GM12878 (cell line): Measurements from ENCODE around the gene ERC1. TPM values are rescaled to one million over a fixed set of nuclear protein-coding genes. Genes with fewer than 3 reads are reported as not detected.

Source experiments
- ATAC-seq: fragments of 200-7000 bp; cut with Tn5 transposase; 3 replicates; pipeline ENCODE4 v1.9.1; 2020; ENCODE audit warnings: mild to moderate bottlenecking, moderate library complexity
- BruUV-seq: library from RNA; stranded (reverse); fragments of 400-500 nt; replicated peaks from 2 replicates; lab custom pipeline; 2021; lab: Mats Ljungman, UMichigan
- CTCF ChIA-PET: fragments of 300-600 bp; sonication (Branson Sonifier 250); formaldehyde crosslinking; extraction: SDS; loops from one replicate; lab custom pipeline; 2021; ENCODE audit warnings: inconsistent platforms; lab: Yijun Ruan, JAX
- POLR2A ChIA-PET: fragments of 350-600 bp; formaldehyde crosslinking; extraction: SDS; loops from one replicate; lab custom pipeline; 2021; ENCODE audit warnings: inconsistent platforms; lab: Charles Lee
- RAD21 ChIA-PET: fragments of 300-600 bp; sonication (Branson Sonifier 250); formaldehyde crosslinking; loops from one replicate; lab custom pipeline; 2023; ENCODE audit warnings: antibody characterized with exemption; ENCODE audit not compliant: unreplicated experiment; lab: Charles Lee
- SMC1A ChIA-PET: fragments of 300-600 bp; sonication (Branson Sonifier 250); formaldehyde crosslinking; loops from one replicate; lab custom pipeline; 2023; ENCODE audit not compliant: unreplicated experiment, uncharacterized antibody; lab: Charles Lee
- DNase-seq: peaks from one replicate; pipeline ENCODE4 v3.0.0-alpha.2; 2011; ENCODE audit warnings: low read depth, low spot score
- FAIRE-seq: peaks from 3 replicates; lab custom pipeline; 2011; peaks lifted over from hg19 to GRCh38; lab: Jason Lieb, UNC
- H2AFZ ChIP-seq: 2 replicates; pipeline ENCODE4 v1.6.0; 2011; ENCODE audit warnings: low read depth, low read length, control low read depth; ENCODE audit not compliant: control insufficient read depth
- H3K27ac ChIP-seq: 2 replicates; pipeline ENCODE4 v1.5.1; 2011; ENCODE audit warnings: control low read depth; ENCODE audit not compliant: control insufficient read depth, insufficient read depth
- H3K27me3 ChIP-seq, 2 experiments: replicated peaks in 1 of 2; 2 replicates each; pipeline versions ENCODE4 v1.6.0 to v1.6.1; 2011; ENCODE audit warnings: low read length in 1 of 2; ENCODE audit not compliant: control insufficient read depth in 2 of 2, insufficient read depth in 2 of 2
- H3K36me3 ChIP-seq, 2 experiments: 2 replicates each; pipeline ENCODE4 v1.5.1; 2011; ENCODE audit warnings: low read length in 1 of 2; ENCODE audit not compliant: control insufficient read depth in 2 of 2, insufficient read depth in 2 of 2
- H3K4me1 ChIP-seq: 2 replicates; pipeline ENCODE4 v1.6.1; 2011; ENCODE audit warnings: mild to moderate bottlenecking, low read length, moderate library complexity, mixed read lengths; ENCODE audit not compliant: control insufficient read depth, insufficient read depth
- H3K4me2 ChIP-seq: 2 replicates; pipeline ENCODE4 v1.6.0; 2011; ENCODE audit warnings: control low read depth; ENCODE audit not compliant: control insufficient read depth, insufficient read depth
- H3K4me3 ChIP-seq: fragments of 200-600 bp; sonication (generic); 2 replicates; pipeline ENCODE4 v1.5.1; 2016
- H3K79me2 ChIP-seq: 2 replicates; pipeline ENCODE4 v1.6.0; 2011; ENCODE audit warnings: low read length; ENCODE audit not compliant: control insufficient read depth, insufficient read depth
- H3K9ac ChIP-seq: 2 replicates; pipeline ENCODE4 v1.8.0; 2011; ENCODE audit warnings: low read length, control low read depth, mixed read lengths; ENCODE audit not compliant: control insufficient read depth, insufficient read depth
- H3K9me3 ChIP-seq: replicated peaks from 3 replicates; pipeline ENCODE4 v1.5.1; 2011; ENCODE audit warnings: mild to moderate bottlenecking, low read length; ENCODE audit not compliant: control insufficient read depth, insufficient read depth
- H4K20me1 ChIP-seq: 2 replicates; pipeline ENCODE4 v1.6.0; 2011; ENCODE audit not compliant: control insufficient read depth, insufficient read depth
- ELK1 ChIP-seq: IDR thresholded peaks from 2 replicates; pipeline ENCODE4 v1.6.1; 2012; ENCODE audit warnings: low read depth, low read length, improper control_type of control experiment
- EP300 ChIP-seq, 2 experiments: fragments of 150-350 bp in 1 of 2; IDR thresholded peaks; 2 replicates each; pipeline ENCODE4 v1.6.1; 2011 to 2012; ENCODE audit warnings: low read depth in 2 of 2, low read length in 2 of 2, borderline replicate concordance in 1 of 2, improper control_type of control experiment in 1 of 2, inconsistent platforms in 1 of 2; ENCODE audit not compliant: control insufficient read depth in 1 of 2
- MEF2B ChIP-seq: fragments of 450-650 bp; IDR thresholded peaks from 2 replicates; pipeline ENCODE4 v1.6.1; 2018; ENCODE audit warnings: mild to moderate bottlenecking, moderate library complexity; ENCODE audit not compliant: partially characterized antibody, poor library complexity, severe bottlenecking
- MTA3 ChIP-seq: IDR thresholded peaks from 2 replicates; pipeline ENCODE4 v1.6.1; 2012; ENCODE audit warnings: low read length, inconsistent platforms, borderline replicate concordance
- SMARCA5 ChIP-seq: fragments of 450-650 bp; IDR thresholded peaks from 2 replicates; pipeline ENCODE4 v1.6.1; 2017; ENCODE audit warnings: mild to moderate bottlenecking
- ZBTB33 ChIP-seq: fragments of 450-650 bp; IDR thresholded peaks from 2 replicates; pipeline ENCODE4 v1.6.1; 2017; ENCODE audit warnings: mild to moderate bottlenecking
- WGBS: methylation state at CpG from one replicate; pipeline ENCODE4 v1.1.6; 2016; ENCODE audit warnings: low lambda C conversion rate; ENCODE audit not compliant: insufficient replicate concordance, insufficient coverage; ENCODE audit errors: missing lambda C conversion rate; 5-methylcytosine and 5-hydroxymethylcytosine counted together
- in situ Hi-C: fragments of 300-500 bp; cut with MboI; formaldehyde crosslinking; loops from 9 replicates; pipeline ENCODE4 v1.14.3; 2018; ENCODE audit warnings: mixed read lengths
- intact Hi-C: fragments of 100-400 bp; cut with micrococcal nuclease; formaldehyde crosslinking; loops from one replicate; pipeline ENCODE4 v1.14.2; 2022; ENCODE audit not compliant: unreplicated experiment
- polyA plus RNA-seq, 11 experiments: library from polyadenylated mRNA; depleted of rRNA in 4 of 11; unstranded in 6 of 11; stranded (reverse) in 5 of 11; fragments of >200 nt; fragmentation: Nextera tagmentation in 4 of 11; fragmentation: Illumina TruSeq in 1 of 11; extraction: Ambion mirVana in 4 of 11; extraction: Trizol in 1 of 11; gene quantifications; 1 replicate in 1 of 11; 2 replicates in 10 of 11; pipeline versions ENCODE4 v1.2.1 to v1.2.3, GENCODE V29; 2011 to 2016; ENCODE audit warnings: inconsistent platforms in 2 of 11, missing spikeins in 2 of 11, low read depth in 1 of 11
- total RNA-seq, 4 experiments: library from RNA; depleted of rRNA in 3 of 4; stranded (reverse); fragments of >200 nt in 3 of 4; fragmentation: Illumina TruSeq in 1 of 4; extraction: Trizol in 1 of 4; gene quantifications; 2 replicates each; pipeline versions ENCODE4 v1.2.1 to v1.2.3, GENCODE V29; 2013 to 2021

ERC1 gene
- total and polyA plus RNA-seq, 10 of the 15 experiments (the other 5 are each of a cell fraction or from before 2014, with no cell fraction given) = 0.75 to 8.0 (median 5.0) TPM

- Histone ChIP-seq H3K4me1 (no peaks in the 10 kb centered on the region), H3K36me3 (no peaks in the 10 kb centered on the region), H2AFZ (no peak overlapping the region), H3K9me3 (no peaks in the 10 kb centered on the region), H3K27me3 (no peaks in the 10 kb centered on the region), H3K9ac (no peak overlapping the region), H4K20me1 (no peaks in the 10 kb centered on the region), H3K79me2 (no peaks in the 10 kb centered on the region), H3K4me3 (no peak overlapping the region), H3K4me2 (no peak overlapping the region), H3K27ac (no peak overlapping the region)
- SMC1A ChIA-PET = interaction anchor here (0.8 to 2.9 kb wide), 4 partner anchors 10 to 149 kb away, joined by 3 to 11 read pairs (median 4); no protein-coding TSS in a partner anchor
- POLR2A ChIA-PET = interaction anchor here (0.7 kb wide), 1 partner anchor 500 kb away, joined by 3 read pairs; no protein-coding TSS in a partner anchor
- TF ChIP-seq MEF2B (no peak), SMARCA5 (no peak), EP300 (IDR thresholded peaks at IDR 0.05; ENCODE audit: borderline replicate concordance in 1 of 2, control insufficient read depth in 1 of 2, low read depth in 2 of 2, low read length in 2 of 2) (no peak), ELK1 (no peak), MTA3 (no peak), ZBTB33 (no peak)
- DNase-seq (no peak), ATAC-seq (no peak), FAIRE-seq (no peak)
- WGBS = 63% methylated on average over 7 of the region's 7 CpGs
- in situ Hi-C loops (no loop called here), intact Hi-C loops (no loop called here)
- RAD21 ChIA-PET = no interaction called here
- BruUV-seq = no TSS peak
- CTCF ChIA-PET = interaction anchor here (1.8 kb wide), 1 partner anchor 149 kb away, joined by 6 read pairs; no protein-coding TSS in a partner anchor
Observed at GRCh38 chr12:1267243-1267642, 276.2 kb downstream of the ERC1 start.
